ENCODE data around the gene CASQ1. TPM values are rescaled to one million over a fixed set of nuclear protein-coding genes. Genes with fewer than 3 reads are reported as not detected.

The CASQ1 gene
- total RNA-seq, 1 donor from 2014 or later = 1.7 TPM

- no peaks in the 10 kb centered on the region for H4K20me1 ChIP-seq (ENCODE audit: insufficient read depth, low read length)
- H3K9me3 ChIP-seq (ENCODE audit: insufficient read depth, low read depth, low read length) = no peaks in the 10 kb centered on the region
- no peaks in the 10 kb centered on the region for H3K36me3 ChIP-seq (ENCODE audit: insufficient read depth, low read length)
- no peaks in the 10 kb centered on the region for H3K36me3 Mint-ChIP-seq (ENCODE audit: low read depth, unreplicated experiment)
- no peak overlapping the region for H3K4me3 ChIP-seq (ENCODE audit: insufficient read depth, low read depth, low read length)
- H3K27ac Mint-ChIP-seq (ENCODE audit: unreplicated experiment) = no peak overlapping the region
- no peak overlapping the region for H2AFZ ChIP-seq (ENCODE audit: low read depth, low read length)
- H3K27ac ChIP-seq (ENCODE audit: low read depth, low read length) = no peak overlapping the region
- no peak for TF ChIP-seq EZH2 (IDR thresholded peaks at IDR 0.05; ENCODE audit: insufficient read depth, low read length)
- no peak for TF ChIP-seq CTCF (IDR thresholded peaks at IDR 0.05; ENCODE audit: insufficient read depth, low read depth, low read length)
- no peak overlapping the region for H3K4me2 ChIP-seq (ENCODE audit: low read length)
- H3K79me2 ChIP-seq (ENCODE audit: insufficient read depth, low read length) = no peaks in the 10 kb centered on the region
- no peaks in the 10 kb centered on the region for H3K27me3 ChIP-seq (ENCODE audit: insufficient read depth, low read length)
- H3K4me3 Mint-ChIP-seq (ENCODE audit: unreplicated experiment) = no peak overlapping the region
- H3K9ac ChIP-seq (ENCODE audit: low read length) = no peak overlapping the region
- no peaks in the 10 kb centered on the region for H3K4me1 ChIP-seq (ENCODE audit: insufficient read depth, low read length)
- FAIRE-seq (no peak), DNase-seq (ENCODE audit: low read depth) (no peak)
- H3K4me1 Mint-ChIP-seq (ENCODE audit: low read depth, unreplicated experiment) = peaks cover 11% of the 10 kb centered on the region
- H3K9me3 Mint-ChIP-seq (ENCODE audit: unreplicated experiment) = no peaks in the 10 kb centered on the region
- H3K27me3 Mint-ChIP-seq (ENCODE audit: low read depth, unreplicated experiment) = peaks cover 7% of the 10 kb centered on the region
Measured at GRCh38 chr1:160154790-160155189, 35.6 kb upstream of the CASQ1 start.

- H2AFZ ChIP-seq (ENCODE audit: low read depth, low read length) = no peak overlapping the region
- Mint-ChIP-seq H3K4me3 (ENCODE audit: unreplicated experiment) (no peak overlapping the region), H3K4me1 (ENCODE audit: low read depth, unreplicated experiment) (peaks cover 11% of the 10 kb centered on the region), H3K27ac (ENCODE audit: unreplicated experiment) (no peak overlapping the region), H3K36me3 (ENCODE audit: low read depth, unreplicated experiment) (no peaks in the 10 kb centered on the region), H3K27me3 (ENCODE audit: low read depth, unreplicated experiment) (peaks cover 7% of the 10 kb centered on the region), H3K9me3 (ENCODE audit: unreplicated experiment) (no peaks in the 10 kb centered on the region)
- H3K27ac ChIP-seq (ENCODE audit: low read depth, low read length) = no peak overlapping the region
- H3K9ac ChIP-seq (ENCODE audit: low read length) = no peak overlapping the region
- H3K9me3 ChIP-seq (ENCODE audit: insufficient read depth, low read depth, low read length) = no peaks in the 10 kb centered on the region
- H3K4me1 ChIP-seq (ENCODE audit: insufficient read depth, low read length) = no peaks in the 10 kb centered on the region
- H3K27me3 ChIP-seq (ENCODE audit: insufficient read depth, low read length) = no peaks in the 10 kb centered on the region
- FAIRE-seq (no peak), DNase-seq (ENCODE audit: low read depth) (no peak)
- H3K4me3 ChIP-seq (ENCODE audit: insufficient read depth, low read depth, low read length) = no peak overlapping the region
- no peaks in the 10 kb centered on the region for H4K20me1 ChIP-seq (ENCODE audit: insufficient read depth, low read length)
- TF ChIP-seq EZH2 (IDR thresholded peaks at IDR 0.05; ENCODE audit: insufficient read depth, low read length) = no peak
- no peak for TF ChIP-seq CTCF (IDR thresholded peaks at IDR 0.05; ENCODE audit: insufficient read depth, low read depth, low read length)
- H3K4me2 ChIP-seq (ENCODE audit: low read length) = no peak overlapping the region
- H3K36me3 ChIP-seq (ENCODE audit: insufficient read depth, low read length) = no peaks in the 10 kb centered on the region
- no peaks in the 10 kb centered on the region for H3K79me2 ChIP-seq (ENCODE audit: insufficient read depth, low read length)
Measured at GRCh38 chr1:160156361-160156760, 34.0 kb upstream of the CASQ1 start.

DNA sequence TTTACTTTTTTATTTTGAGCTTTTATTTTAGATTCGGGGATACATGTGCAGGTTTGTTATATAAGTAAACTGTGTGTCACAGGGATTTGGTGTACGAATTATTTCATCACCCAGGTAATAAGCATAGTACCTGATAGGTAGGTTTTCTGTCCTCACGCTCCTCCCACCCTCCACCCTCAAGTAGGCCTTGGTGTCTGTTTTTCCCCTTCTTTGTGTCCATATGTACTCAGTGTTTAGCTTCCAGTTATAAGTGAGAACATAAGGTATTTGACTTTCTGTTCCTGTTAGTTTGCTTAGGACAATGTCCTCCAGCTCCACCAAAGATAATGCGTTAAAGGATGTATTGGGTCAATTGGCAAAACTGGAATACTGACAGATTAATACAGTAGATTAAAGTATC is 33.2 kb upstream of the CASQ1 start:
- no peak for FAIRE-seq
- Histone ChIP-seq H3K36me3 (ENCODE audit: insufficient read depth, low read length) (no peaks in the 10 kb centered on the region), H3K9ac (ENCODE audit: low read length) (no peak overlapping the region), H3K79me2 (ENCODE audit: insufficient read depth, low read length) (no peaks in the 10 kb centered on the region), H3K27me3 (ENCODE audit: insufficient read depth, low read length) (no peaks in the 10 kb centered on the region), H3K27ac (ENCODE audit: low read depth, low read length) (no peak overlapping the region), H3K4me2 (ENCODE audit: low read length) (no peak overlapping the region), H2AFZ (ENCODE audit: low read depth, low read length) (no peak overlapping the region), H3K9me3 (ENCODE audit: insufficient read depth, low read depth, low read length) (no peaks in the 10 kb centered on the region), H3K4me1 (ENCODE audit: insufficient read depth, low read length) (no peaks in the 10 kb centered on the region), H3K4me3 (ENCODE audit: insufficient read depth, low read depth, low read length) (no peak overlapping the region), H4K20me1 (ENCODE audit: insufficient read depth, low read length) (no peaks in the 10 kb centered on the region)
- H3K9me3 Mint-ChIP-seq (ENCODE audit: unreplicated experiment) = no peaks in the 10 kb centered on the region
- no peak overlapping the region for H3K27ac Mint-ChIP-seq (ENCODE audit: unreplicated experiment)
- no peaks in the 10 kb centered on the region for H3K36me3 Mint-ChIP-seq (ENCODE audit: low read depth, unreplicated experiment)
- TF ChIP-seq EZH2 (IDR thresholded peaks at IDR 0.05; ENCODE audit: insufficient read depth, low read length) = no peak
- no peak for TF ChIP-seq CTCF (IDR thresholded peaks at IDR 0.05; ENCODE audit: insufficient read depth, low read depth, low read length)
- H3K4me1 Mint-ChIP-seq (ENCODE audit: low read depth, unreplicated experiment) = peaks cover 11% of the 10 kb centered on the region
- no peak for DNase-seq (ENCODE audit: low read depth)
- H3K4me3 Mint-ChIP-seq (ENCODE audit: unreplicated experiment) = no peak overlapping the region
- H3K27me3 Mint-ChIP-seq (ENCODE audit: low read depth, unreplicated experiment) = peaks cover 7% of the 10 kb centered on the region

All from astrocyte (in vitro differentiated cells and primary cell).